PC-9 (cell line): Measurements from ENCODE around the gene RHOBTB1. TPM values are rescaled to one million over a fixed set of nuclear protein-coding genes. Genes with fewer than 3 reads are reported as not detected.

Source experiments
- BruUV-seq: library from RNA; stranded (reverse); fragments of 400-500 nt; replicated peaks from 2 replicates; lab custom pipeline; 2021; lab: Mats Ljungman, UMichigan
- CTCF ChIA-PET: fragments of 300-600 bp; sonication (Branson Sonifier 250); formaldehyde crosslinking; loops from one replicate; lab custom pipeline; 2022; ENCODE audit warnings: antibody characterized with exemption; lab: Charles Lee
- POLR2A ChIA-PET: fragments of 300-600 bp; sonication (Branson Sonifier 250); formaldehyde crosslinking; loops from one replicate; lab custom pipeline; 2022; ENCODE audit warnings: antibody characterized with exemption; ENCODE audit not compliant: unreplicated experiment; lab: Charles Lee
- DNase-seq, 2 experiments: peaks; one replicate each; pipeline versions ENCODE4 v3.0.0 to v3.0.0-alpha.2; 2015 to 2022; ENCODE audit warnings: mixed read lengths in 1 of 2
- H2AFZ ChIP-seq: fragments of 200-600 bp; sonication (generic); 2 replicates; pipeline ENCODE4 v1.8.1; 2017; ENCODE audit warnings: antibody characterized with exemption
- H3F3A ChIP-seq: fragments of 200-600 bp; sonication (generic); 2 replicates; pipeline ENCODE4 v1.8.1; 2017; ENCODE audit warnings: antibody characterized with exemption, mild to moderate bottlenecking, low read depth; ENCODE audit not compliant: insufficient read depth
- H3K27ac ChIP-seq: fragments of 200-600 bp; sonication (generic); 2 replicates; pipeline ENCODE4 v1.6.1; 2016; ENCODE audit warnings: mixed run types
- H3K27me3 ChIP-seq: fragments of 200-600 bp; sonication (generic); 2 replicates; pipeline ENCODE4 v1.6.1; 2016; ENCODE audit warnings: low read depth, mixed run types; ENCODE audit not compliant: insufficient read depth
- H3K36me3 ChIP-seq: fragments of 200-600 bp; sonication (generic); 2 replicates; pipeline ENCODE4 v1.6.1; 2016; ENCODE audit warnings: low read depth, mixed run types
- H3K4me1 ChIP-seq: fragments of 200-600 bp; sonication (generic); replicated peaks from 2 replicates; pipeline ENCODE4 v1.6.1; 2016; ENCODE audit warnings: mixed run types; ENCODE audit not compliant: insufficient read depth
- H3K4me2 ChIP-seq: fragments of 200-600 bp; sonication (generic); 2 replicates; pipeline ENCODE4 v1.6.1; 2017; ENCODE audit warnings: mixed run types
- H3K4me3 ChIP-seq: fragments of 200-600 bp; sonication (generic); 2 replicates; pipeline ENCODE4 v1.6.1; 2016; ENCODE audit warnings: mixed run types
- H3K79me2 ChIP-seq: fragments of 200-600 bp; sonication (generic); 2 replicates; pipeline ENCODE4 v1.6.1; 2017; ENCODE audit warnings: low read depth, mixed run types
- H3K9me2 ChIP-seq: fragments of 200-600 bp; sonication (generic); 2 replicates; pipeline ENCODE4 v1.8.1; 2017; ENCODE audit warnings: mild to moderate bottlenecking; ENCODE audit not compliant: insufficient read depth
- H3K9me3 ChIP-seq: fragments of 200-600 bp; sonication (generic); 2 replicates; pipeline ENCODE4 v1.8.1; 2016; ENCODE audit warnings: low read depth; ENCODE audit not compliant: insufficient read depth
- H4K20me1 ChIP-seq: fragments of 200-600 bp; sonication (generic); 2 replicates; pipeline ENCODE4 v1.8.1; 2017; ENCODE audit not compliant: insufficient read depth
- CTCF ChIP-seq: fragments of 200-600 bp; sonication (generic); conservative IDR thresholded peaks from 2 replicates; pipeline ENCODE4 v1.6.1; 2017; ENCODE audit warnings: mixed run types, antibody characterized with exemption, mild to moderate bottlenecking, moderate library complexity
- EZH2 ChIP-seq: fragments of 200-600 bp; sonication (generic); IDR thresholded peaks from 2 replicates; pipeline ENCODE4 v1.8.0; 2017; ENCODE audit warnings: antibody characterized with exemption, low read depth
- intact Hi-C: fragments of 100-400 bp; cut with micrococcal nuclease; formaldehyde crosslinking; loops from one replicate; pipeline ENCODE4 v1.10.0; 2022; ENCODE audit not compliant: unreplicated experiment
- total RNA-seq: library from RNA; stranded (reverse); gene quantifications from 2 replicates; pipeline ENCODE4 v1.2.3, GENCODE V29; 2021

Gene RHOBTB1
- total RNA-seq, 1 experiment from 2014 or later: 5.2 TPM

GRCh38 chr10:60883187-60883586 is 60.8 kb downstream of the RHOBTB1 start:
- DNase-seq: no peak
- peak; percentile 54 for TF ChIP-seq CTCF
- no peak for TF ChIP-seq EZH2
- H3F3A ChIP-seq: peaks cover under 1% of the 10 kb centered on the region; the same call in 1 of the 2 replicates
- no TSS peak for BruUV-seq
- intact Hi-C loops: no loop called here
- no peaks in the 10 kb centered on the region for H3K27me3 ChIP-seq
- no peak overlapping the region for H3K27ac ChIP-seq
- no peaks in the 10 kb centered on the region for H3K9me3 ChIP-seq
- no peak overlapping the region for H3K4me2 ChIP-seq
- POLR2A ChIA-PET: no interaction called here
- H3K4me1 ChIP-seq: peaks cover 6% of the 10 kb centered on the region
- H2AFZ ChIP-seq: no peak overlapping the region
- H4K20me1 ChIP-seq: no peaks in the 10 kb centered on the region
- H3K79me2 ChIP-seq: no peaks in the 10 kb centered on the region
- no peaks in the 10 kb centered on the region for H3K36me3 ChIP-seq
- no peaks in the 10 kb centered on the region for H3K9me2 ChIP-seq
- CTCF ChIA-PET: interaction anchor here (0.6 kb wide), 1 partner anchor 49 kb away, joined by 3 read pairs; no protein-coding TSS in a partner anchor
- no peak overlapping the region for H3K4me3 ChIP-seq

DNA sequence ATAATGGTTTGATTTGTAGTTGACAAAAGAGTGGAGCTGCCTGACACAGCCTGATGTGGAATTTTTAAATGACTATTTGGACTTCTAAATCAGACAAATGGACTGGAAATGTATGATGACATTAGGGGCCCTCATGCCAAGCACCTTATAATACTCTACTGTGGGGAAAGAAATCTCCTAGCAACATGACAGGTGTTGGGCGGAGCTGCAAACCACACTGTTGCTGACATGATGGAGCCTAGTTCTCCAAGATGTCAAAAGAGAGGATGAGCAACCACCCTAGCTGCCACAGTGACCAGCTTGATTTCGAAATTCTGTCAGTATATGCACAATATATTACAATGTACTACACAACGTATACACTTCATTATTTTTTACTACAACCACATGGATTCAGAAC is 65.8 kb downstream of the RHOBTB1 start:
- ChIA-PET CTCF (no interaction called here), POLR2A (no interaction called here)
- Histone ChIP-seq H4K20me1 (no peaks in the 10 kb centered on the region), H3K27me3 (no peaks in the 10 kb centered on the region), H3K9me3 (no peaks in the 10 kb centered on the region), H3K4me2 (peak overlapping the region; percentile 34), H3K4me3 (no peak overlapping the region), H3K4me1 (peaks cover 52% of the 10 kb centered on the region), H3K9me2 (no peaks in the 10 kb centered on the region; the same call in 1 of the 2 replicates), H3K27ac (peak overlapping the region; percentile 68), H2AFZ (no peak overlapping the region), H3F3A (peaks cover 23% of the 10 kb centered on the region), H3K79me2 (no peaks in the 10 kb centered on the region), H3K36me3 (no peaks in the 10 kb centered on the region)
- intact Hi-C loops: no loop called here
- TF ChIP-seq EZH2: no peak
- no peak for TF ChIP-seq CTCF
- BruUV-seq: no TSS peak
- no peak for DNase-seq

DNA sequence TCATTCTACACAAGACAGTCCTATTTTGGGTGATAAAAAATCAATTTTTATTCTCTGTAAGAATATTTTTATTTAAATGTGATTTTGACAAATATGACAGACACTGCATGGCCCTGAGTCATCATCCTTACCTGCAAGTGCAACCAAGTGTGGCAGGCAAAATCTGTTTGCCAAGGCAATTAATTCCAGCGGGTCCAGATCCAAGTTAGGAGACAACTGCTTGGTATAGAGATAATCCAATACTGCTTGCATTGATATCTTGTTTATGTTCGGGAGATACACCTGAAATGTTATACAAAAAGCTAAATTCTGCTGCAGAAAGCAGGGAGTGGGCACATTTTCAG is 66.2 kb downstream of the RHOBTB1 start:
- no peak for DNase-seq
- intact Hi-C loops: no loop called here

More for the DNA sequence above, 66.2 kb downstream of the RHOBTB1 start:
- TF ChIP-seq EZH2: no peak
- no peak for TF ChIP-seq CTCF
- no TSS peak for BruUV-seq
- no peaks in the 10 kb centered on the region for H3K27me3 ChIP-seq
- H3K79me2 ChIP-seq: no peaks in the 10 kb centered on the region
- H3K36me3 ChIP-seq: no peaks in the 10 kb centered on the region
- peak overlapping the region; percentile 68 for H3K27ac ChIP-seq
- peaks cover 55% of the 10 kb centered on the region for H3K4me1 ChIP-seq
- H2AFZ ChIP-seq: no peak overlapping the region
- H4K20me1 ChIP-seq: no peaks in the 10 kb centered on the region
- H3K4me2 ChIP-seq: peak overlapping the region; percentile 34
- ChIA-PET CTCF (no interaction called here), POLR2A (no interaction called here)
- H3F3A ChIP-seq: peaks cover 23% of the 10 kb centered on the region
- H3K9me2 ChIP-seq: no peaks in the 10 kb centered on the region; the same call in 1 of the 2 replicates
- no peak overlapping the region for H3K4me3 ChIP-seq
- no peaks in the 10 kb centered on the region for H3K9me3 ChIP-seq
